WTC11 (cell line): ENCODE data around the gene MAST4.

Experiments used
- AFF4 ChIP-seq: sonication (generic); formaldehyde crosslinking; IDR thresholded peaks from 2 replicates; pipeline ENCODE4 v1.8.1; 2023; ENCODE audit warnings: mild to moderate bottlenecking, missing genetic modification reagents, borderline replicate concordance
- ATF3 ChIP-seq: sonication (generic); formaldehyde crosslinking; conservative IDR thresholded peaks from 2 replicates; pipeline ENCODE4 v1.8.1; 2022; ENCODE audit warnings: mild to moderate bottlenecking, missing genetic modification reagents
- CREB1 ChIP-seq: sonication (generic); formaldehyde crosslinking; IDR thresholded peaks from 2 replicates; pipeline ENCODE4 v1.8.0; 2023; ENCODE audit warnings: mild to moderate bottlenecking, missing genetic modification reagents
- CTCF ChIP-seq: fragments of 200-600 bp; IDR thresholded peaks from 2 replicates; pipeline ENCODE4 v1.8.0; 2022; ENCODE audit warnings: antibody characterized with exemption
- ELF4 ChIP-seq: sonication (generic); formaldehyde crosslinking; IDR thresholded peaks from 2 replicates; pipeline ENCODE4 v1.8.1; 2022; ENCODE audit warnings: low read depth, mild to moderate bottlenecking, moderate library complexity, missing genetic modification reagents
- HMGA2 ChIP-seq: fragments of 250-450 bp; sonication (Bioruptor Pico); IDR thresholded peaks from 2 replicates; pipeline ENCODE4 v1.4.0; 2021; ENCODE audit warnings: mild to moderate bottlenecking, moderate library complexity
- IRF2 ChIP-seq: sonication (generic); formaldehyde crosslinking; IDR thresholded peaks from 2 replicates; pipeline ENCODE4 v1.8.0; 2022; ENCODE audit warnings: low read depth, missing genetic modification reagents, borderline replicate concordance
- PRRX2 ChIP-seq: fragments of 250-450 bp; sonication (Bioruptor Pico); IDR thresholded peaks from 2 replicates; pipeline ENCODE4 v1.8.0; 2021; ENCODE audit warnings: mild to moderate bottlenecking
- RELA ChIP-seq: sonication (generic); formaldehyde crosslinking; IDR thresholded peaks from 2 replicates; pipeline ENCODE4 v1.8.1; 2022; ENCODE audit warnings: missing genetic modification reagents, mild to moderate bottlenecking, borderline replicate concordance
- SP1 ChIP-seq: sonication (generic); formaldehyde crosslinking; conservative IDR thresholded peaks from 2 replicates; pipeline ENCODE4 v1.8.1; 2022; ENCODE audit warnings: missing genetic modification reagents
- USF1 ChIP-seq: sonication (generic); formaldehyde crosslinking; IDR thresholded peaks from 2 replicates; pipeline ENCODE4 v1.8.0; 2022; ENCODE audit warnings: mild to moderate bottlenecking, missing genetic modification reagents
- ZNF121 ChIP-seq: sonication (generic); formaldehyde crosslinking; IDR thresholded peaks from 2 replicates; pipeline ENCODE4 v1.8.0; 2023; ENCODE audit warnings: missing genetic modification reagents
- ZNF317 ChIP-seq: sonication (generic); formaldehyde crosslinking; IDR thresholded peaks from 2 replicates; pipeline ENCODE4 v1.8.1; 2023; ENCODE audit warnings: low read depth, mild to moderate bottlenecking, moderate library complexity, missing genetic modification reagents, borderline replicate concordance

GRCh38 chr5:67035098-67035740 lies 439.0 kb downstream of the MAST4 start:
- no peak for TF ChIP-seq ZNF317 (CRISPR knock-in tag)
- TF ChIP-seq CTCF: no peak
- no peak for TF ChIP-seq ZNF121
- no peak for TF ChIP-seq ATF3 (CRISPR knock-in tag)
- TF ChIP-seq RELA (CRISPR knock-in tag): no peak
- no peak for TF ChIP-seq SP1 (CRISPR knock-in tag)
- TF ChIP-seq ELF4 (CRISPR knock-in tag): no peak
- TF ChIP-seq HMGA2 (CRISPR knock-in tag): no peak
- no peak for TF ChIP-seq IRF2 (CRISPR knock-in tag)
- TF ChIP-seq CREB1 (CRISPR knock-in tag): no peak
- TF ChIP-seq USF1 (CRISPR knock-in tag): no peak
- no peak for TF ChIP-seq AFF4
- TF ChIP-seq PRRX2 (CRISPR knock-in tag): no peak
